ENCODE data around the gene IL18R1.
A peak's percentile ranks its signal among the peaks of the same experiment; 100 is the strongest.

Gene IL18R1

DNA sequence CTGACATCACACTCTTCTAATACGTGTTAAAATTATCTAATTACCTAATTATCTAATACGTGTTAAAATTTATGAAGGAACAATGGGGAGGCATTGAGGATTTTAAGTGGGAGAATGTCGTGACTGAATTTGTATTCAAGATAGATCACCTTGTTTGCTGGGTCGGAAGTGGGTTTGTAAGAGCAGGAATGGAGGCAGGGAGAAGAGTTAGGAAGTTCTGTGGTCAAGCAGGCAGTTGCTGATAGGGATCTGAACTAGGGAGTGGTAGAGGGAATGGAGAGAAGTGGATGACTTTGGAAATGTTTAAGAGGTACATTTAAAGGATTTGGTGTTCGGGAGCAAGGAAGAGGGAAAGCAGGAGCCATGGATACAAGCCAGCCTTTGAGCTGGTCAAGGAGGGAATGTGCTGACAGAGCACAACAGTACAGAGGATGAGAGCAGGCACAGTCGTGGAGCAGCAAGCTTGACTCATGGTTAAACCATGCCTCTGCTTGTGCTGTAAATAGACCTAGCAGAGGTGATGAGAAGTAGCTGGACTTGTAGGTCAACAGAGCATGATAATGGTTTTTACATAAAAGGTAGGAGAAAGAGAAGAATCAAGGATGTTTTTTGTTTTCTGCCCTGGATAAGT lies 83.6 kb downstream of the IL18R1 start:
- DNase-seq (ENCODE audit: low spot score), result no peak
- TF ChIP-seq, protein P1, sequence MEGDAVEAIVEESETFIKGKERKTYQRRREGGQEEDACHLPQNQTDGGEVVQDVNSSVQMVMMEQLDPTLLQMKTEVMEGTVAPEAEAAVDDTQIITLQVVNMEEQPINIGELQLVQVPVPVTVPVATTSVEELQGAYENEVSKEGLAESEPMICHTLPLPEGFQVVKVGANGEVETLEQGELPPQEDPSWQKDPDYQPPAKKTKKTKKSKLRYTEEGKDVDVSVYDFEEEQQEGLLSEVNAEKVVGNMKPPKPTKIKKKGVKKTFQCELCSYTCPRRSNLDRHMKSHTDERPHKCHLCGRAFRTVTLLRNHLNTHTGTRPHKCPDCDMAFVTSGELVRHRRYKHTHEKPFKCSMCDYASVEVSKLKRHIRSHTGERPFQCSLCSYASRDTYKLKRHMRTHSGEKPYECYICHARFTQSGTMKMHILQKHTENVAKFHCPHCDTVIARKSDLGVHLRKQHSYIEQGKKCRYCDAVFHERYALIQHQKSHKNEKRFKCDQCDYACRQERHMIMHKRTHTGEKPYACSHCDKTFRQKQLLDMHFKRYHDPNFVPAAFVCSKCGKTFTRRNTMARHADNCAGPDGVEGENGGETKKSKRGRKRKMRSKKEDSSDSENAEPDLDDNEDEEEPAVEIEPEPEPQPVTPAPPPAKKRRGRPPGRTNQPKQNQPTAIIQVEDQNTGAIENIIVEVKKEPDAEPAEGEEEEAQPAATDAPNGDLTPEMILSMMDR (IDR thresholded peaks at IDR 0.05; ENCODE audit: extremely low read depth, missing control alignments), result no peak

DNA sequence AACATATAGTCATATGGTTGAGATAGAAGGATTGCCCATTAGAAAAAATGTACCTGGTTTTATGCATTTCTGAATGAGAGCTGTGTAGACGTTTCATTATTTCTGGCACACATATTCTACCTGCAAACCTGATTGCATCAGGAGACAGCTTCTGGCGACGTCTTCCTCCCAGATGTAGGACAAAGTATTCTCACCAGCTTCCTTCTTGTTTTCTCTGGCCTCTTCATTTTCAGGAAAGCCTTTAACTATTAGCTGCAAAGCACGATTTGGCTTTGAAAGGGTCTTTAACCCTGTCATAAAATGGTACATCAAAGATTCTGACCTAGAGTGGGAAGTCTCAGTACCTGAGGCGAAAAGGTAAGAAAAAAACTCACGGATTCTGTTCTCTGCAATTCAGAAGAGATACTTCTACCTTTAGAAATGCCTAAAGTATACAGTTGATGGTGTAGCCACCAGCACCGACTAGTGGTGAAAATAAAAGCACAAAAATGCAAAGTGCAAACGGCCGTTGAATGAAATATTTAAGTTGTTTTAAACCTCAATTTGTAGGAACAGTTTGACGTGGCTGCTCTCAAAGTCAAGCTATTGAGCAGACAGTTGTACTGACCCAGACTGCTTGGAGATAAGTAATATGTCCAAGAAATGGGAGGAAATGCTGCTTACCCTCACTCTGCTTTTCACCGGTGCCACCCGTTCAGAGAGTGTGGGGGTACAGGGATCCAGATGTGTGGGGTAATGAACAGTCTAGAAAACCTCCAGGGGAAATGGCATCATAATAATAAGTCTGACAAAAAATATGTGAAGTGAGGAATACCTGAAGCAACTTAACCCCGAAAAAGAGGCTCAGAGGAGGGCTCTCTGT lies 87.6 kb downstream of the IL18R1 start:
- TF ChIP-seq, protein P1 (IDR thresholded peaks at IDR 0.05; ENCODE audit: extremely low read depth, missing control alignments), result peak; percentile 70
- peak; percentile 31 for DNase-seq (ENCODE audit: low spot score)

DNA sequence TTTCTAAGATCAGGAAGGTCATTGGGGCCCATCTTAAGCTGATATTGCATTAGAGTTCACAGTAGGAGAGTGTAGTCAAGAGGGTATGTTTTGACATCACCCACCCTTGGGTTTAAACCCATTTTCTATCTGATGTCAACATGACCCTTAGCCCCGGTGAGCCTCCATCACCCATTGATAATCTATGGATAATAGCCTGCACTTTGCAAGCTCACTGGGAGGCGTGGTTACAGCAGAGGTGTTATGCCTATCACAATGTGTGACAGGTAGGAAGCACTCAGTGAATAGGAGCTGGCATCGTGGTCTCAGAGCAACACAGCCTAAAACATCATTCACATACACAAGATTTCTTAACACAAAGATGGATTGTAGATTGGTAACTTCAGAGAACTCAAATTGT lies 88.6 kb downstream of the IL18R1 start:
- no peak for DNase-seq (ENCODE audit: low spot score)
- TF ChIP-seq, protein P1 (IDR thresholded peaks at IDR 0.05; ENCODE audit: extremely low read depth, missing control alignments), result no peak

DNA sequence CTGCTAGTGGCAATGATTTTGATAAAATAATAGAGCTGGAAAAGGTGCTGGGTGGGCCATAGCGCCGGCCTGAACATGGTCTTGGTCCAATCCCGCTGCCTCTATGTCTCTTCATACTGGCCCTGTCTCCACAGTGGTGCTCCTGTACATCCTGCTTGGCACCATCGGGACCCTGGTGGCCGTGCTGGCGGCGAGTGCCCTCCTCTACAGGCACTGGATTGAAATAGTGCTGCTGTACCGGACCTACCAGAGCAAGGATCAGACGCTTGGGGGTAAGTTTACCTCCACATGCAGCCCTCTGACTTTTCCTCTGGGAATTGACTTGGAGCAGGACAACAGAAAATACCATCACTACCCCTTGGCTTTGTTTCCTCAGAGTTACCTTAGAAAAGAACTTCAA lies 91.3 kb downstream of the IL18R1 start:
- no peak for DNase-seq (ENCODE audit: low spot score)
- TF ChIP-seq, protein P1 (IDR thresholded peaks at IDR 0.05; ENCODE audit: extremely low read depth, missing control alignments), result no peak

Data from GM20000 (cell line).